ENCODE results near the gene LVRN.

LVRN gene

DNA sequence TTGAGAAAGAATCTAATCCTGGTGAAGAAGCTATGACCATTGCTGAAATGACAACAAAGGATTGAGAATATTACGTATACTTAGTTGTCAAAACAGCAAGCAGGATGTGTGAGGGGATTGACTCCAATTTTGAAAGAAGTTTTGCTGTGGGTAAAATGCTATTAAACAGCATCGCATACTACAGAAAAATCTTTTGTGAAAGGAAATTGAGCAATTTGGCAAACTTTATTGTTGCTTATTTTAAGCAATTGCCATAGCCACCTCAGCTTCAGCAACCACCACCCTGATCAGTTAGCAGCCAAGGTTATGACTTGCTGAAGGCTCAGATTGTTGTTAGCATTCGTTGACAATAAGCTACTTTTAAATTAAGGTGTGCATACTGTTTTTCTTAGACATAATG is 47.5 kb downstream of the LVRN start:
- no peak for DNase-seq (ENCODE audit: extremely low spot score, insufficient read length, low read depth)
- no peak for FAIRE-seq

DNA sequence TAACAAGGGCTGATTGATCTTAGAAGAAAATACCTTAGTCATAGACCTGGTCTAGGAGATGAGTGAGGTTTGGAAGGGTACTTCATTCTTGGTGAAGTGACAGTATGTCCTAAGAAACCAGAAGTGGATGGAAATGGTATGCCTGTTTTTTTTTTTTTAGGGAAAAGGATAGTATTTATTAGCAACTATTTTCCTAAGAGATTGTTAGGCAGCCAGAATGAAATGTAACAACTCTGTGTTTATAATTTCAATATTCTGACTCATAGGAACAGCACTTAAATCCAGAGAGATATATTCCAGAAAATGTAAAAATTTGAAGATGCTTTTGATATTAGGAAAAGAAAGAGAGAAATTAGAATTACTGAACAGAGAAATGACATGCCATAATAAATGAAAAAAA is 48.8 kb downstream of the LVRN start:
- DNase-seq (ENCODE audit: extremely low spot score, insufficient read length, low read depth): no peak
- FAIRE-seq: no peak

GRCh38 chr5:116013207-116013785 is 51.0 kb downstream of the LVRN start:
- DNase-seq (ENCODE audit: extremely low spot score, insufficient read length, low read depth) (no peak), FAIRE-seq (peak; percentile 35)

DNA sequence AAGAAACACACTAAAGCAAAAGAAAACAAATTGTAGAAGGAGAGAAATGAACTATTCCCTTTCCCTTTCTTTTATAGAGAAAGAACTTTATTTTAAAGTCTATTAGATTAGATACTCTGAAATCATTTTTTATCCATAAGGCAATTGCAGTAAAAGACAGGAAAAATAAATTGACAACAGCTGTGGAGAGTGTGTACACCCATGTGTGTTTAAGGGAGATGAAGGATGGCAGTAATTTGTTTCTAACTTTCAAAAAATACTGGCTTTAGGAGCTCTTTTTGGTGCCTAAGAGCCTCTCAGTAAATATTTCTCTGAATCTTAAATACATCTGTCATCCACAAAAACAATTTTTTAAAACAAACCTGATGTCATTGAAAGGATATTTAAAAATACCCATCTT is 51.7 kb downstream of the LVRN start:
- no peak for DNase-seq (ENCODE audit: extremely low spot score, insufficient read length, low read depth)
- no peak for FAIRE-seq

- no peak for DNase-seq (ENCODE audit: extremely low spot score, insufficient read length, low read depth)
- FAIRE-seq: no peak
Observed at GRCh38 chr5:116023619-116024018, 61.3 kb downstream of the LVRN start.

DNA sequence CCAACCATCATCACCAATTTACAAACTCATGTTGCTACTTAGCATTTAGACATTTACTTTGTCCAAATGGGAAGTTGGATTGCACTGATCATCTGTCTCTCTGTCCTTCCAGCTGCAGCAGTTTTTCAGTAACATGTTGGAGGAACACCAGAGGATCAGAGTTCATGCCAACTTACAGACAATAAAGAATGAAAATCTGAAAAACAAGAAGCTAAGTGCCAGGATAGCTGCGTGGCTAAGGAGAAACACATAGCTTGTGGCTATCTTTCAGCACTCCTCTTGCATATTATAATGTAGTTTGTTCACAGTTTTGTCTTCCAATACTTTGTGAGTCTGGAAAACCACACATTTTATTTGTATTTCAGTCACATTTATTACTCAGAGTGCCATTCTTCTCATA is 63.6 kb downstream of the LVRN start:
- FAIRE-seq (no peak), DNase-seq (ENCODE audit: extremely low spot score, insufficient read length, low read depth) (no peak)

DNA sequence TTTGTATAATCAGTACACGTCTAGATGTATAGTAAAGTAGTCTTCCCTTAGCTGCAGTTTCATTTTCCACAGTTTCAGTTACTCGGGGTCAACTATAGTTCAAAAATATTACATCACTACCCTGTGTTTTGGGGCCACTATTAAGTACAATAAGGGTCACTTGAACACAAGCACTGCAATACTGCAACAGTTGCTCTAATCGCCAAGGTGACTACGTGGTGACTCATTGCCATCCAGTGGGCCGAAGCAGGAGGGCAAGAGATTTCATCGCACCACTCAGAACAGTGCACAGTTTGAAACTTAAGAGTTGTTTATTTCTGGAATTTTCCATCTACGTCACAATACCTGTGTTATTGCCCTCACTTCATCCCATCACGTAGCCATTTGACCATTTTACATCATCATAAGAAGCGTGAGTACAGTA is 69.8 kb downstream of the LVRN start, which contains the start of gene ARL14EPL:
TSS of gene ARL14EPL (plus strand) at position 379 of the 424 bp plus-strand sequence. CDS start 18,994 bp downstream, outside the sequence.
- DNase-seq (ENCODE audit: extremely low spot score, insufficient read length, low read depth) (no peak), FAIRE-seq (peak; percentile 74)

DNA sequence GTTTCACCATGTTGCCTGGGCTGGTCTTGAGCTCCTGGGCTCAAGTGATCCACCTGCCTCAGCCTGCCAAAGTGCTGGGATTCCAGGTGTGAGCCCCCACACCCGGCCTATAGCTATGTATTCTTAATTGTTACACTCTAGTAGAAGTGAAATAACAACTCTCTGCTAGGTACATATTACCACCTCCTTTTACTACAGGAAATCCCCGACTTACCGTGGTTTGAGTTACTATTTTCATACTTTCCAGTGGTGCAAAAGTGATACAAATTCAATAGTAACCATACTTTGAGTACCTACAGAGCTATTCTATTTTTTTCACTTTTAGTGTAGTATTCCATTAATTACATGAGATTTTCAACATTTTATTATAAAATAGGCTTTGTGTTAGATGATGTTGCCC is 70.7 kb downstream of the LVRN start:
- DNase-seq (ENCODE audit: extremely low spot score, insufficient read length, low read depth): no peak
- peak; percentile 59 for FAIRE-seq

GRCh38 chr5:116035123-116035522 is 72.8 kb downstream of the LVRN start:
- FAIRE-seq: no peak

DNA sequence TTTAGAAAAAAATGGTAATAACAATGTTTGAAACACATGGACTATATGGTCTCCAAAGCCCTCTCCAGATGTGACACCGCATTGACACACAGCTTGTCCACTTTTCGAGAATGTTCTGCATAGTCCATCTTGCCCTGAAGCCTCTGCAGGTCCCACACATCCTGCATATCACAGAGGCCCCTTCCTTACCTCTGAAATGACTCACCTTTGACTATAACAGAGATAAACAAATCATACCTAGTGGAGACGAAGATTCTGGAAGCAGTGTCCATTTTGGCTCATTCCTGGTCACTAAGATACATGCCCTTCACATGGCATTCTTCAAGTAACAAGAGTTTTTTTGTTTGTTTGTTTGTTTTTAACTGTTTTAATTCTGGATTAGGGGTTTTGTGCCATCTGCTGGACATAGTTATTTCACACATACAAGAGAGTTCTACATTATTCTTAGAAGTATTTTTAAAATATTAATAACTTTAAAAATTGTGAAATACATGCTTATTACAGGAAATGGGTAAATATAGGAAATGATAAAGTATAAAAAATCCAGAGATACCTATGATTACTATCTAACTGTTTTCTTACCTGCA is 75.1 kb downstream of the LVRN start:
- FAIRE-seq: peak; percentile 47
- no peak for DNase-seq (ENCODE audit: extremely low spot score, insufficient read length, low read depth)

More at GRCh38 chr5:116035123-116035522, 72.8 kb downstream of the LVRN start:
- DNase-seq (ENCODE audit: extremely low spot score, insufficient read length, low read depth): no peak

GRCh38 chr5:116038817-116039216 is 76.5 kb downstream of the LVRN start:
- FAIRE-seq: peak; percentile 60
- no peak for DNase-seq (ENCODE audit: extremely low spot score, insufficient read length, low read depth)

- FAIRE-seq (no peak), DNase-seq (ENCODE audit: extremely low spot score, insufficient read length, low read depth) (no peak)
Observed at GRCh38 chr5:116042375-116042774, 80.1 kb downstream of the LVRN start.

DNA sequence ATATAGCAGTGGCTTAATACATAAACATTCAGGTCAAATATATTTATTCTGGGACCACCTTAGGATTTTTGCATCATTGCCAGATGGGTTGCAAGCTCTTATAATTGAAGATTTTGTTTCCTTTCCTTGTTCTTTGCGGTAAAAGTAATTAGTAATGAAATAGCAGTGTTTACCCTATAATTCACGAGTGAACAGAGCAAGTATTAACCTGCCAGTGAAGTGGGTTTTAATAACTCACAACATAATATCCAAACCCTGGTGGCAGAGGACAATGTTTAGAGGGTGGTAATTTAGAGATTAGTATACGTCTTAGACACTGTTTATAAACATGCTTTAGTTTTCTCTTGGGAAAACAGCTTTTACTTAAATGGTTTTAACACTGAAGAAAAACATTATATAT is 81.8 kb downstream of the LVRN start:
- no peak for DNase-seq (ENCODE audit: extremely low spot score, insufficient read length, low read depth)
- peak; percentile 5 for FAIRE-seq

DNA sequence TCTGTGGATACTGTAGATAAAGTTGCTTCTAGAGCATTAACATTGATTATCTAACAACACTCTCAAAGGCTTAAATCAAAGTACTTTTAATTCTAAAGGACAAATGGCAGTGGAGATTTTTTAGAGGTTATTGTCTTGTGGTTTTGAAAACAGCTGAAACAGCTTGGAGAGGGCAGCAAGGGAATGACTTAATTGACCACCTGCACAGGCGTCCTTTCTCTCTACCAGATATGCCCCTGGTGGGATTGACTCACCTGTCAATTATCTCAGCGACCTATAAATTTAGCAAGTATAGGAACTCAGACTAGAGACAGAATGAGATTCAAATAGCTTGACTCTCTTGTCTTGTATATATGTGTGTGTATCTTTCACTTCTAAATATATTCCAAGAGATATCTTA is 83.5 kb downstream of the LVRN start:
- FAIRE-seq (no peak), DNase-seq (ENCODE audit: extremely low spot score, insufficient read length, low read depth) (no peak)

GRCh38 chr5:116046261-116046660 is 84.0 kb downstream of the LVRN start:
- FAIRE-seq: no peak
- DNase-seq (ENCODE audit: extremely low spot score, insufficient read length, low read depth): no peak

DNA sequence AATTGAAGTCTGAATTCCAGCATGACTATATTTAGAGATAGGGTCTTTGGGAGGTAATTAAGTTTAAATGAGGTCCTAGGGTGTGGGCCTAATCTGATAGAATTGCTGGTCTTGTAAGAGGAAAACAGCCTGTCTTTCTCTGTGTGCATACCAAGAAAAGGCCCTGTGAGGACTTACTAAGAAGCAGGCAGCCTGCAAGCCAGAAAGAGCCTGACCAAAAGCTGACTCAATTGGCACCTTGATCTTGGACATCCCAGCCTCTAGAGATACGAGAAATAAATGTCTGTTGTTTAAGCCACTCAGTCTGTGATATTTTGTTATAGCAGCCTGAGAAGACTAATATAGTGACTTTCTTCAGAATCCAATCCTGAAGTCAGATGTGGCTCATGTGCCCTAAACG is 84.5 kb downstream of the LVRN start:
- DNase-seq (ENCODE audit: extremely low spot score, insufficient read length, low read depth): no peak
- FAIRE-seq: no peak

- DNase-seq (ENCODE audit: extremely low spot score, insufficient read length, low read depth) (no peak), FAIRE-seq (no peak)
Observed at GRCh38 chr5:116058346-116058936, 96.2 kb downstream of the LVRN start.

- no peak for FAIRE-seq
- DNase-seq (ENCODE audit: extremely low spot score, insufficient read length, low read depth): no peak
Observed at GRCh38 chr5:116062352-116062751, 100.1 kb downstream of the LVRN start.

GRCh38 chr5:116063950-116064349 is 101.7 kb downstream of the LVRN start:
- no peak for DNase-seq (ENCODE audit: extremely low spot score, insufficient read length, low read depth)
- FAIRE-seq: no peak

DNA sequence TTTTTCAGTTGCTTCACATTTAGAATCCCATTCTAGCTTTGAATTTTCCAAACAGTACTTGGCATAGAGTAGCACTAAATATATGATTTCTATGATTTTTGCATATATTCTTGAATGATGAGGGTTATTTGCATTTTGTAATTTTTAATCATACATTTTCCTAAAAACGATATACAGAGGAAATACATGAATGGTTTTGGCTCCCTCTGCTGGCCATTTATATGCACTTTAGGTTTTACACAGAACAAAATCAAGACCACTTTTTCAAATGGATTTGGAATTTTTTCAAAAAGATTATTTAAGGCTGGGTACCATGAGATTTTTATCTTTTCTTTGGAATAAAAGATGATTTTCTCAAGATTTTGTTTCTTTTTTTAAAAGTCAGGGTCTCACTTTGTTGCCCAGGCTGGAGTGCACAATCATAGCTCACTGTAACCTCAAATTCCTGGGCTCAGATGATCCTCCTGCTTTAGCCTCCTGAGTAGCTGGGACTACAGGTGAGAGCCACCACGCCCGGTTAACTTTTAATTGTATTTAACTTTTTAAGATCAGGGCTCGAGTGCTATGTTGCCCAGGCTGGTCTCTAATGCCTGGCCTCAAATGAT is 105.9 kb downstream of the LVRN start:
- peak; percentile 73 for FAIRE-seq
- peak; percentile 9 for DNase-seq (ENCODE audit: extremely low spot score, insufficient read length, low read depth)

- DNase-seq (ENCODE audit: extremely low spot score, insufficient read length, low read depth): no peak
- FAIRE-seq: no peak
Observed at GRCh38 chr5:116071211-116071610, 108.9 kb downstream of the LVRN start.

Measured in GM18507 (cell line).